GM19099 (cell line): ENCODE measurements around the gene OR51D1.

Experiments used
- POLR2A ChIP-seq: IDR thresholded peaks from 3 replicates; pipeline ENCODE4 v1.6.1; 2011; ENCODE audit warnings: low read depth; ENCODE audit not compliant: insufficient read length; ENCODE audit errors: extremely low read depth

Gene OR51D1

GRCh38 chr11:4672470-4672869 lies 35.2 kb downstream of the OR51D1 start:
- no peak for TF ChIP-seq POLR2A

- TF ChIP-seq POLR2A = no peak
These were observed 36.5 kb downstream of the OR51D1 start for GRCh38 chr11:4673781-4674180.

GRCh38 chr11:4677948-4678347 lies 40.7 kb downstream of the OR51D1 start:
- TF ChIP-seq POLR2A = no peak

- no peak for TF ChIP-seq POLR2A
These were observed 43.1 kb downstream of the OR51D1 start for GRCh38 chr11:4680341-4680740.

GRCh38 chr11:4682623-4683419 lies 45.5 kb downstream of the OR51D1 start:
- TF ChIP-seq POLR2A = no peak

- TF ChIP-seq POLR2A = no peak
These were observed 47.5 kb downstream of the OR51D1 start for GRCh38 chr11:4684631-4685285.
